SK-MEL-5 (cell line): Measurements from ENCODE around the gene CLIC6. TPM values are rescaled to one million over a fixed set of nuclear protein-coding genes. Genes with fewer than 3 reads are reported as not detected.
"Not testable (repeated sequence)": the region's sequence is repeated elsewhere in the genome, so short reads cannot be mapped to it uniquely, and the experiment has no call there.

ENCODE experiments used
- DNase-seq: peaks from one replicate; pipeline ENCODE4 v3.0.0-alpha.2; 2016; ENCODE audit warnings: low read depth, low spot score
- in situ Hi-C: cut with HindIII; loops from 2 replicates; pipeline ENCODE4 v1.10.0; 2016; ENCODE audit warnings: low sequenced_read_pairs, high pct_unique_total_duplicates, low pct_unique_long_range_greater_than_20kb
- total RNA-seq: library from RNA; depleted of rRNA; stranded (reverse); fragments of >200 nt; shearing (Covaris generic); gene quantifications from 2 replicates; pipeline ENCODE4 v1.2.3, GENCODE V29; 2014

Gene CLIC6
- total RNA-seq, 1 experiment from 2014 or later, result not detected

- in situ Hi-C loops, result no loop called here
- DNase-seq, result no peak
Observed at GRCh38 chr21:34704119-34704518, 35.3 kb downstream of the CLIC6 start.

- in situ Hi-C loops, result no loop called here
Observed at GRCh38 chr21:34705011-34705410, 36.2 kb downstream of the CLIC6 start.

DNA sequence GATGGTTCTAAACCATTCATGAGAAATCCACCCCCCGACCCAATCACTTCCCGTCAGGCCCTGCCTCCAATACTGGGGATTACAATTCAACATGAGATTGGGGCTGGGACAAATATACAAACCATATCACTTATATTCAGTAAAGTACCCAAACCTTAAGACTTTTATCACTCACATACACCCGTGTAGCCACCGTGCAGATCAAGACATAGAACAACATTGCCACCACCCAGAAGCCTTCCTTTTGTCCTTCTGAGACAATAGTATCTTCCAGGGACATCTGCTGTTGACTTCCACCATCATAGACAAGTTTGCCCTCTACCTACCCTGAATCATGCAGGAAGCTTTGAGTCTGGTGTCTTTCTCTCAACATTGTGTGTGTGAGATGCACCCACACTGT is 37.5 kb downstream of the CLIC6 start:
- no peak for DNase-seq
- in situ Hi-C loops, result no loop called here

More at GRCh38 chr21:34705011-34705410, 36.2 kb downstream of the CLIC6 start:
- no peak for DNase-seq

GRCh38 chr21:34707876-34708325 is 39.1 kb downstream of the CLIC6 start:
- DNase-seq, result no peak
- in situ Hi-C loops, result no loop called here

GRCh38 chr21:34713621-34714020 is 44.8 kb downstream of the CLIC6 start:
- no peak for DNase-seq
- in situ Hi-C loops, result no loop called here

GRCh38 chr21:34715518-34715917 is 46.7 kb downstream of the CLIC6 start:
- in situ Hi-C loops, result no loop called here
- no peak for DNase-seq

DNA sequence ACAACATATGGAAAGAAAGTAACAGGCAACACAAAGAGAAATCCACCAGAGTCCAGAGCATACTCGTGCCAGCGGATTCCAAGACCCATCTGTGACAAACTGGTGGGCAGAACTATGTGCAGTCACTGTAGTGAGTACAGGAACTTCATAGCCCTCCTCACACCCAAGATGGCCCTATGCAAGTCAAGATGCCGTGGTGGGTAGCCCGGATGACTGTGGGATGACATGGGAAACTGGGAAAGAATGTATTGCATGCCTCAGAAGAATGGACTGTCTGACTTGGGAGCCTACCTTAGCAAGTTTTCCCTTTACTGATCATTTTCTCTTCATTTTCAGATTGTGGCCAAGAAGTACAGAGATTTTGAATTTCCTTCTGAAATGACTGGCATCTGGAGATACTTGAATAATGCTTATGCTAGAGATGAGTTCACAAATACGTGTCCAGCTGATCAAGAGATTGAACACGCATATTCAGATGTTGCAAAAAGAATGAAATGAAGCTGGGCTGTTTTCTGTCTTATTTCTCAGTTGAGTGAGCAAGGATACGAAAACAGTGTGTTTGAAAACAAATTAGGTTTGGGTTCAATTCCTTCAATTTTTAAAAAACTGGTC is 47.3 kb downstream of the CLIC6 start:
- in situ Hi-C loops, result no loop called here
- DNase-seq, result no peak

GRCh38 chr21:34718529-34718928 is 49.7 kb downstream of the CLIC6 start:
- DNase-seq, in situ Hi-C loops: not testable (repeated sequence)

- in situ Hi-C loops, result no loop called here
- peak; percentile 28 for DNase-seq
Observed at GRCh38 chr21:34722684-34723300, 54.0 kb downstream of the CLIC6 start.

DNA sequence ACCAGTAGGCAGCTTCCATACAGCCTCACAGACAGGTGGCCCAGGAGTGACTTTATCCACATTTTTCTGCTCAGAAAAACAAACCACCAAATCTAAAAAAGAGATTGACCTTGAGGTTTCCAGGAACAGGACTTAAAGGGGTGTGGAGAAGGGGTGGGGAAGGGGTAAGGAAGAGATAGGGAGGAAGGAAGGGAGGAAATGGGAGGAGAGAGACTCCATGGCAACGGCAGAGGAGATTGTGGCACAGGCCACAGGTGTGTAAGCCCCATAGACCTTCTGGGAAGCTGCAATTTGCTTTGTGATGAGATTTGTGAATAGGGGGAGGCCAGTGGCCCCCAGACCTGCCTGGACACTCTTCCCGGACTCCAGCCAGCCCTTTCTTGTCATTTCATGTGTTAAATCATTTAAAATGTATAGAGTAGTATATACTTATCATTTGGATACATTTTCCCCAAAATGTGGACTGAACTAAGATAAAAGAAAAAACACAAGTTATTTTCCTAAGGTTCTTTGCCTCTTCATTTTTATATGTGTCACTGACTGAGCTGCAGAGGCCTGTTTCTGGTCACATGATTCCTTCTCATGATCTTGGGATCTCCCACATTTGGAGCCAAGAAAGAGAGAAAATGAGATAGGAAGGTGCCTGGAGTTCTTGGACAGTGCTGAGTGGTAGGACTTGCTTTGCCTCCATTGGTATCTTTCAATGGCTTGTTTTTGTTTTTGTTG is 55.5 kb downstream of the CLIC6 start:
- peak; percentile 7 for DNase-seq
- in situ Hi-C loops, result no loop called here

DNA sequence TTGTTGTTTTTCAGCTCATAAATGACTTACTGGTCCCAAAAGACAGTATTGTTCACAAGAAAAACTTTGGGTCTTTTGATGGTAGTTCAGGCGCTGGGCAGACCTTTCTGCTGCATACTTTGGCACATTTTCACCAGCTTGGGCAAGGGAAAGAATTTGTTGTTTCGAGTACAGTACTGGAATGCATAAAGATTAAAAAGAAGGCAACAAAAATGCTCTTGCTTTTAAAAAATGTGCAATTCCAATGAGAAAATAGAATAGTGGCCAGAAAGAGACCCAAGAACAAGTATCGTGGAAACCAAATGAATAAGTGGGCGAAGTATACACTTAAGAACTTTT is 56.0 kb downstream of the CLIC6 start:
- in situ Hi-C loops, result no loop called here
- no peak for DNase-seq

GRCh38 chr21:34726627-34727337 is 58.0 kb downstream of the CLIC6 start:
- in situ Hi-C loops, result no loop called here
- DNase-seq, result no peak

DNA sequence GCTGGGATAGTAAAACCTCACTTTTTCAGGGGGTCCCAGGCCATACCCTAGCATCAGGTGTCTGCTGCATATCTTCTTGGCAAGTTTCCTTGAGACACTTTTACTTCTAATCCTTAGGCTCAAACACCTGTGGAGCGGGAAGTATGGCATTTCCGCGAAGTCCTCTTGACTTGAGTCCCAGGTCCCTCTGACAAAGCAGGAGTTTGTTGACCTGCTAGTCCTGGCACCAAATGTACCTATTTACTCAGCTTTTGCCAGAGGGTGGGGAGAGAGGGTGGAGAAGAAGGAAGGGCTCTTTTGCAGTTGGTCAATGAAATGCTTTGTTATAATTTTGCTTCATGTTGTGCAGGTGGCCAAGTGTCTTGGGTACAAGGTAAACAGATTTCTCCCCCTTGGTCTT is 59.7 kb downstream of the CLIC6 start:
- DNase-seq, result no peak
- in situ Hi-C loops, result no loop called here

DNA sequence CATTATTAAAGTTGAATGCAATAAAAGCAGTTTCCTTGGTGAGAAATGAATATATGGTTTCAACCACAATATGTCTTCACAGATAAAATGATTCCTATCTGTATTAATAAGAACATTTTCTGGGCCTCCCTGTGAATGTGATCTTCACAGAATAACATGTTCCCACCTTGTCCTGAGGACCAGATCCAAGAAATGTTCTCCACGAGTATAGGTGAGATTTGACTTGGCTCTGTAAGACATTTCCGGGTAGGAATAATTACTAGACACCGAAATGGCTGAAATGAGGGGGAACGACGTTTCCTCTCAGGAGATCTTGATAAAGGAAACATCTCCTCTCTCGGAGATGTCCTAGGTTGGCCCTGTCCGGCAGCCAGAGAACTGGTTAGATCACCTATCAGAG is 61.4 kb downstream of the CLIC6 start:
- DNase-seq, result no peak
- in situ Hi-C loops, result no loop called here

DNA sequence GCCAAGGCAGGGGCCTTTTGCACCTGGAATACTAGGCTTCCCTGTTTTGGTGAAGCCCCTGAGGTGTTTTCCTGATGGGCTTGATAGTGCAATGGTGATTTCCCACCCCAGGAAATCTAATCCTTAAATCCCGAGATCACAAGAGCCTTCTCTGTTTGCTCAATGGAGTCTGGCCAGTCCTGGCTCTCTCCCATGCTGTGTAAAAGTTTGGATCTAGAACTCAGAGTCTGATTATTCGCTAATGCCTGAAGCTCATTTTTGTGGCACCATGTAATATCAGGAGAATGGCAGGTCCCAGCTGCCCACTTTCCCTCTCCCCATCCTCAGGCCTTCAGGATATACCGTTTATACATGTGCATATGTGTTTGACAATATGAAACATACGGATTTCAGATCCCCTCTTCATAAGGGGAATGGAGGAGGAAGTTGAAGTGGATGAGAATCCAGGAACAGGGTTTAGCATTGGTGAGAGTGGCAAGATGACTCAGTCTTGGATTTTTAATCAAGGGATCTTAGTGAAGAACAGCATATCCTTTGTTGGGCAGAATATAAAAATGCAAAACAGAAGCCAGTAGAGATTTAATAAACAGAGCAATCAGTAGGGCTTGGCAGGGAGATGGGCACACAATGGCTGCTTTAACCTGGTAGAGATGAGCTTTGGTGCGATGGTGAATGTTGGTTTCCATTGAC is 62.1 kb downstream of the CLIC6 start:
- DNase-seq, result no peak
- in situ Hi-C loops, result no loop called here

GRCh38 chr21:34732388-34732821 is 63.6 kb downstream of the CLIC6 start:
- in situ Hi-C loops, result no loop called here
- no peak for DNase-seq

DNA sequence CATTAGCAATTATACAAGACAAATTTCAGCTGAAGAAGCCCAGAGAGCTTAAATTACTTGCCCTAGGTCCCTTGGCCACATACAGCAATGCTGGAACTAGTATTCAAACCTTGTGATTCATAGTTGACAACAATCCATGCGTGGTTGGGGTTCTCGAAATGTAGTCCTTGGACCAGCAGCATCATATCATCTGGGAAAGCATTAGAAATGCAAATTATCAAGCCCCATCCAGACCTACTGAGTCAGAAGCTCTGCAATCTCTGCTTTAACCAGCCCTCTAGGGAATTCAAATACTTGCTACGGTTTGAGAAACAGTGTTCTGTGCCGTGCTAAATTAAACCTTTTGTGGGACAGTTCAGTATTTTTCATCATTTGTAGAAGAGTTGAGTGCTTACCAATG is 65.1 kb downstream of the CLIC6 start:
- in situ Hi-C loops, result no loop called here
- DNase-seq, result no peak

GRCh38 chr21:34734696-34735095 is 65.9 kb downstream of the CLIC6 start:
- DNase-seq, result no peak
- in situ Hi-C loops, result no loop called here
